ENCODE data around the gene SPHK2.

Gene SPHK2

GRCh38 chr19:48659768-48660167 lies 40.5 kb downstream of the SPHK2 start:
- no peak overlapping the region for H3K4me3 ChIP-seq (ENCODE audit: low read depth, low read length)
- no peak for DNase-seq (ENCODE audit: low read depth)
- no peak for TF ChIP-seq CTCF (IDR thresholded peaks at IDR 0.05; ENCODE audit: low read depth, low read length, missing control alignments)
- in situ Hi-C loops (cut with HindIII; ENCODE audit: low sequenced_read_pairs): no loop called here

- TF ChIP-seq CTCF (IDR thresholded peaks at IDR 0.05; ENCODE audit: low read depth, low read length, missing control alignments): no peak
- DNase-seq (ENCODE audit: low read depth): peak; percentile 69
- in situ Hi-C loops (cut with HindIII; ENCODE audit: low sequenced_read_pairs): no loop called here
- no peak overlapping the region for H3K4me3 ChIP-seq (ENCODE audit: low read depth, low read length)
Measured at GRCh38 chr19:48660852-48661710, 41.8 kb downstream of the SPHK2 start.

- TF ChIP-seq CTCF (IDR thresholded peaks at IDR 0.05; ENCODE audit: low read depth, low read length, missing control alignments): no peak
- in situ Hi-C loops (cut with HindIII; ENCODE audit: low sequenced_read_pairs): no loop called here
- no peak overlapping the region for H3K4me3 ChIP-seq (ENCODE audit: low read depth, low read length)
- DNase-seq (ENCODE audit: low read depth): no peak
Measured at GRCh38 chr19:48661711-48662090, 42.4 kb downstream of the SPHK2 start.

GRCh38 chr19:48663667-48664066 lies 44.4 kb downstream of the SPHK2 start:
- no peak overlapping the region for H3K4me3 ChIP-seq (ENCODE audit: low read depth, low read length)
- no peak for DNase-seq (ENCODE audit: low read depth)
- no peak for TF ChIP-seq CTCF (IDR thresholded peaks at IDR 0.05; ENCODE audit: low read depth, low read length, missing control alignments)
- in situ Hi-C loops (cut with HindIII; ENCODE audit: low sequenced_read_pairs): no loop called here

- in situ Hi-C loops (cut with HindIII; ENCODE audit: low sequenced_read_pairs): no loop called here
- no peak for TF ChIP-seq CTCF (IDR thresholded peaks at IDR 0.05; ENCODE audit: low read depth, low read length, missing control alignments)
- no peak for DNase-seq (ENCODE audit: low read depth)
- no peak overlapping the region for H3K4me3 ChIP-seq (ENCODE audit: low read depth, low read length)
Measured at GRCh38 chr19:48664476-48664875, 45.2 kb downstream of the SPHK2 start.

- in situ Hi-C loops (cut with HindIII; ENCODE audit: low sequenced_read_pairs): no loop called here
- no peak overlapping the region for H3K4me3 ChIP-seq (ENCODE audit: low read depth, low read length)
- no peak for DNase-seq (ENCODE audit: low read depth)
- no peak for TF ChIP-seq CTCF (IDR thresholded peaks at IDR 0.05; ENCODE audit: low read depth, low read length, missing control alignments)
Measured at GRCh38 chr19:48665786-48666185, 46.5 kb downstream of the SPHK2 start.

Measured in astrocyte of the cerebellum (primary cell).